Endothelial cell of hepatic sinusoid (primary cell): ENCODE data around the gene TMC2.

Experiments
- in situ Hi-C: cut with HindIII; loops from 2 replicates; pipeline ENCODE4 v1.10.0; 2017; ENCODE audit warnings: low sequenced_read_pairs

The TMC2 gene

GRCh38 chr20:2576317-2576727 lies 39.9 kb downstream of the TMC2 start:
- in situ Hi-C loops = no loop called here

GRCh38 chr20:2578475-2579192 lies 42.3 kb downstream of the TMC2 start:
- in situ Hi-C loops = no loop called here

GRCh38 chr20:2585811-2586210 lies 49.4 kb downstream of the TMC2 start:
- in situ Hi-C loops = no loop called here

- in situ Hi-C loops = no loop called here
Observed at GRCh38 chr20:2593756-2594155, 57.4 kb downstream of the TMC2 start.

- in situ Hi-C loops = no loop called here
Observed at GRCh38 chr20:2595076-2595475, 58.7 kb downstream of the TMC2 start.

GRCh38 chr20:2596673-2597279 lies 60.4 kb downstream of the TMC2 start:
- in situ Hi-C loops = no loop called here

- in situ Hi-C loops = no loop called here
Observed at GRCh38 chr20:2599288-2600006, 63.1 kb downstream of the TMC2 start.

GRCh38 chr20:2602046-2602735 lies 65.8 kb downstream of the TMC2 start:
- in situ Hi-C loops = no loop called here

GRCh38 chr20:2602746-2603145 lies 66.4 kb downstream of the TMC2 start:
- in situ Hi-C loops = no loop called here

GRCh38 chr20:2603816-2604505 lies 67.6 kb downstream of the TMC2 start:
- in situ Hi-C loops = no loop called here

GRCh38 chr20:2604506-2604835 lies 68.1 kb downstream of the TMC2 start:
- in situ Hi-C loops = no loop called here

GRCh38 chr20:2606507-2607006 lies 70.2 kb downstream of the TMC2 start:
- in situ Hi-C loops = no loop called here

GRCh38 chr20:2610326-2610725 lies 74.0 kb downstream of the TMC2 start:
- in situ Hi-C loops = loop anchor here (5.0 kb wide), 1 partner anchor 63 kb away; no protein-coding TSS in a partner anchor

- in situ Hi-C loops = loop anchor here (5.0 kb wide), 1 partner anchor 64 kb away; no protein-coding TSS in a partner anchor
Observed at GRCh38 chr20:2610941-2611720, 74.8 kb downstream of the TMC2 start.

GRCh38 chr20:2612073-2612472 lies 75.7 kb downstream of the TMC2 start:
- in situ Hi-C loops = loop anchor here (5.0 kb wide), 1 partner anchor 65 kb away; no protein-coding TSS in a partner anchor

- in situ Hi-C loops = no loop called here
Observed at GRCh38 chr20:2616634-2617033, 80.3 kb downstream of the TMC2 start.

- in situ Hi-C loops = no loop called here
Observed at GRCh38 chr20:2617099-2617714, 80.8 kb downstream of the TMC2 start.

GRCh38 chr20:2618815-2619214 lies 82.4 kb downstream of the TMC2 start:
- in situ Hi-C loops = no loop called here

GRCh38 chr20:2619337-2619736 lies 83.0 kb downstream of the TMC2 start:
- in situ Hi-C loops = no loop called here
